ENCODE data around the gene FYN.

FYN gene

DNA sequence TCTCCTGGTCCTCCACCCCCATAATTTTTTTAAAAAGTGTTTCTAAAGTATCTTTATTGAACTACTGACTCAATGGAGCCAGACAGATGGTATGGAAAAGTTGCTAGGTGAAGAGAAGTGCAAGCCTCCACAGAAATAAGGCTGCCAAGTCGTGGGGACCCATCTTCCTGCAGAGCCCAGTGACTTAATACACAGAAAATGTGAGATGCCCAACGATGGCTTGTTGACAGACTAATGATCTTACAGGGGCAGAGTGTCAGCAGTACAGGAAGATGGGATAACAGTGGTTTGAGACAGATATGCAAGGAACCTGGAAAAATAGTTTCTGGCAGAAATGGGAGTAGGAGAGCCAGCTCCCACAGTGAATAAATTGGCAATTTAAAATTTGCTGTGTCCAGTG is 43.3 kb downstream of the FYN start:
- no peak for DNase-seq

DNA sequence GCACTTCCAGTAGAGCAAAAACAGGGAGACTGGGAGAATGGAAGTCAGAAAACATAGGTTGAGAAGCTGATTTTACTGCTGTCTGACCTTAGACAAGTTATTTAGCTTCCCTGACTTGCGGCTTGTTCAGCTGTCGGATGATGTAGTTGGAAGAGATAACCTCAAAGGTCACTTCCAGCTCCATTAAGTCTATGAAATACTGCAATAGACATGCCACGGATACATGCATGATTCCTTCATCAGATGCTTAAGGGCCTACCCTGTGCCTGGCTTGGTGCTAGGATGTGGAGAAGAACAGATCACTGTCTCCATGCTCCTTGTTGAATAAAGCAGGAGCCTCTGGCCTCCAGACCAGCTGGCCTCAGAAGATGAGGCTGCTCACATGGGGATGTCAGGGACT is 43.7 kb downstream of the FYN start:
- DNase-seq = no peak

DNA sequence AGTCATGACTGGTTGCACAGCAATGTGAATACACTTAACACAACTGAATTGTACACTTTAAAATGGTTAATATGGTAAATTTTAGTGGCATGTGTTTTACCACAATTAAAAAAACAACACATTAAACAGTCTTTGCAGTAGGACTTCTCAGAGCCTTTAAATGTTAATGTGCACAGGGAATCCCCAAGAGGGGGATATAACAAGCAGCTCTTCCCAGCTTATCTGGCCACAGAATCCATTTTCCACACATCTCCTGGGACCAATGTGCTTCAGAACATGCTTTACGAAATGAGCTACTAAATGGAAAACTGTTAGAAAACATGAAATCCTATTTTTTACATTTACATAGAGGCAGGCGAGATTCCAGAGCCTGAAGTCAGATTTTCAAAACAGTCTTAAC is 44.4 kb downstream of the FYN start:
- DNase-seq = no peak

DNA sequence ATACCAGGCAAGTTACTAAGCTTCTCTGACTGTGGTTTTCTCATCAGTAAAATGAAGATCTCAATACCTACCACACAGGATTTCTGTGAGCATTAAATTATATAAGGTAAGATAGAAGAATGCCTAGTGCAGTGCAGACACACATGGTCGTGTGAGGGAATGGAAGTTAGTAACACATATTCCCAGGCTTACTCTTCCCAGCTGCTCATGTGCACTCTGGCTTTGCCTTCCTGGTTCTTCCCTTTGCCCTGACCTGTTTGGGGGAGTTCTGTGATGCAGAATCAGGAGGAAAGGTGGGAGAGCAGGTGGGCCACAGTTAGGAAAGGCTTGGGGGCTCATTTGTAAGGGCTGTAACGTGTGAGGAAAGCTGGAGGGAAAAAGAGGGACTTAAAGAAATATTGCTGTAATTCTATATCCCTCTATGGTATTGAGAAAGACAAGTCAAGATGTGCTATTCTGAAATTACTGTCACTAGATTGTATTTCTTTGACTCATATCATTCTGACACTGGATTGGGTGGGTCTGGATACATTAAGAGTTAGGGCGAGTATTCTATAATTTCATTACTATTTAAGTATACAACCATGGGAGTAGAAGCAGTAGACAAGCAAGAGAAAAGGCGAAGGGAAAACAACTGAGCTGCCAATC is 47.7 kb downstream of the FYN start:
- no peak for DNase-seq

DNA sequence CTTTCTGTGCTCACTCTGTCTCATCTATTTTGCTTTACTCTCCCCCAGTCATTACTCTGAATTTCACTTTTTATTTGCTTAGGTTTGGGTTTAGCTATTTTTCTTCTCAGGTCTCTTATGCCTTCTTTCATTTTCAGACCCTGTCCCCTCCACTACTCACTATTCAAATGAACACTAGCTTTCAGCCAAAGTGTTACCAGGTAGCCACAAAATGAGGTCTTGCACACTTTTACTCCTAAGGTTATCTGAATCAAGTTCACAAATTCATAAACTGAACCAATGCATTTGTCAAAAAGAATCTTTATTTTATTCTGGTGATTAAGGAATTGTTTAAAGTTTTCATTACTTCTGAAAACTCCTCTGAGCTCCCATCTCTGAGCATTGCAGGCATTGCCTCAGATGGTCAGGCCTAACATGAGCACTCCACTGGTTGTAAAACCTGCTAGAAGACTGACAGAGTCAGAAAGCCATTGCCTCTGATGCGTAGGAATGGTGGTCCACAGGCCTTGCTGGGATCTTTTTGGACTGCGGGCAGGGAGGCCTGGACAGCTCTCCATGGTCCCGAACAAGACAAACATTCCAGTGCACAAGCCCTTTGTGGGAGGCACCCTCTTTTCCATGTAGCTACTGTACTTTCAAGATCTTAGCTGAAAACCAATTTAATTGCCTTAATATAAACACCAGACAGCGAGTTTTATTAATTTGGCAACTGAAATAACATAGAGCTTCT is 48.5 kb downstream of the FYN start:
- no peak for DNase-seq

DNA sequence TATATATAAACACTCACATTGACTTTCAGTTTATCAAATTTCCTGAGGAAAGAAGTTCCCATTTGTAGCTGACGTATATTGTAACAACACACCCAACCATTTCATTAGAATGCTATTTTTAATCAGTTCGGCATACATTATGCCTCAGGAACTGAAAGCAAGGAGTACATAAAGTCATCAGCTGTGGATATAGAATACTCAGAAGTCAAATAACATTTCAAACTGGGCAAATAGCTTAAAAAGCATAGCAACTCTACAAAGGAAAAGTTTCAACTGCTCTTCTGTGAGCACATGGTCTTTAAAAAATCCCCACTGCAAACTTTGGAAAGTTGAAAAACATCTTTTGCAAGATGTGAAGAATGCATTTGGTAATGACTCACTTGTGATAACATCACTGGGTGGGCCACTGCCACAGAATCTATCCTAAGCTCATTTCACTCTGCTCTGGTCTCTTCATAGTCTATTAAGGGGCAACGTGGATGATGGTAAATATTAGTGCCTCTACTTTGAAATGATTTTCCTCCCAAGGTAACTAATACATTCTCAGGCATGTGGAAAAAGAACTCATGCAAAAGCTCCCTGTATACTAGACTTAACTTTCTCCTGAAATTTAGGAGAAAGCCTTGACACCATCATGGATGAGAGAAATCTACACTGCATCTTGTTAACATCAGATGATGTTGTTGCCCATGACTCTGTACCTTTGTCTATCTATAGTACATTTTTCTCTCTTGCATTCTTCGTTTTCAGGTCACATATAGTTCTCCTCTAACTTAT is 49.2 kb downstream of the FYN start:
- DNase-seq = no peak

DNA sequence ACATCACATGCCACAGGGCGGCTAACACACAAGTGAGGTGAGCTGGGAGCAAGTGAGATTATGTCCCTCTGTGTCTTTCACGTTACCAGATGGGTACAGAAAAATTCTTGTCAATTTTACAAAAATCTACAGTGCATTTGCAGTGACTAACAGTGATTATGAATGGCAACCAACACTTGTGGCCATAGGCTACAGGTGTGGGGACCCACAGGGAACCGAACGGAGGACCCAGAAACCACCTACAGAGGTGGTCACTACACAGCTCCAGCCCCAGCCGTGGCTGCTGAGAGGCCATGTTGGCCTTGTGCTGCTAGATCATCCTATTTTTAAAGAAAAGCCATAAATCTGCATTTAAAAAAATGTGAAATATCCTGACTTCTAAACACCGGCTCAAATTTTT is 50.2 kb downstream of the FYN start:
- no peak for DNase-seq

DNA sequence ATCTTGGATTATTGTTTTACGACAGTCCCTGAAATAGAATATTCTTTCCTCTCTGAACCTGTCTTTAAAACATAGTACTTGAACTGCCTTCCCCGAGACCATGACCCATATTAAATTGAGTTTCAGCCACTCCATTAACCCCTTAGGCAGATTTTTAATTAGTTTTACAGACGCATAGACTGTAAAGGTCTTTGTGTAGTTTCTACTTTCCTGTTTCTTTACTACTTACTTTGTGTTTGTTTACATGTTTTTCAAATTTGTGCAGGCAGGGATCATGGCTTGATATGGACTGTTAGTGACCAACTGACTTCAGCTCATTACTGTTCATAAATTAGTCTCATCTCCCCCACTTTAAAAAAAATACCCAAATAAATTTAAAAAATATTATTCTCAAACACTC is 53.8 kb downstream of the FYN start:
- DNase-seq = no peak

DNA sequence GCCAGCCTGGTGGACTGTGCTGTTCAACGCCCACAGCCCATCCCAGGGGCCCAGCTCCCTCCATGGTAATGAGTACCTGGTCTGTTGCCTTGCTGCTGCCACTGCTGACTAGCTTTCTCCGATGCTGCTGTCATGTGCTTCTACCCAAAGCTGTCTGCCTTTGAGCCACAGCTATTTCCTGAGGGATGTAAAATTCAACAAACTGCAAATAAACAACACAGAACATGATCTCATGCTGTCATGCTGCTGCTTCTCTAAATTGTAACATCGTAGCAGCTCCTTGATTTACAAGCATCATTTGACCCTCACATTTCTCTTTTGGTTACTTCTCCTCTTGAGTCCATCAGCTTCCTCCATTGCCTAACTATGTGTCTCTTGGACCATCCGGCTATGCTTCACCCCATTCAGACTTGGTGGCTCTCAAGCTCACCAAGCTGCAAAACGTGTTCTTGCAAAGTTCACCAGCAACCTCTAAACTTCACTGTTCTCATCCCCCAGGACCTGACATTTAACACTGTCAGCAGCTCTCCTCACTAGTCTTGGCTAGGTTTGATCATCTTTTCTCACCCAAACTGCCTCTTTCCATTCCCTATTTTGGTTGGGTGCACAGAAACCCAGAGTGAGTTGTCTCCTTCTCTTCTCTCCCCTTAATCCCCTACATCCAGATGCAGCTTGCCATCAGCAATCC is 54.6 kb downstream of the FYN start:
- no peak for DNase-seq

DNA sequence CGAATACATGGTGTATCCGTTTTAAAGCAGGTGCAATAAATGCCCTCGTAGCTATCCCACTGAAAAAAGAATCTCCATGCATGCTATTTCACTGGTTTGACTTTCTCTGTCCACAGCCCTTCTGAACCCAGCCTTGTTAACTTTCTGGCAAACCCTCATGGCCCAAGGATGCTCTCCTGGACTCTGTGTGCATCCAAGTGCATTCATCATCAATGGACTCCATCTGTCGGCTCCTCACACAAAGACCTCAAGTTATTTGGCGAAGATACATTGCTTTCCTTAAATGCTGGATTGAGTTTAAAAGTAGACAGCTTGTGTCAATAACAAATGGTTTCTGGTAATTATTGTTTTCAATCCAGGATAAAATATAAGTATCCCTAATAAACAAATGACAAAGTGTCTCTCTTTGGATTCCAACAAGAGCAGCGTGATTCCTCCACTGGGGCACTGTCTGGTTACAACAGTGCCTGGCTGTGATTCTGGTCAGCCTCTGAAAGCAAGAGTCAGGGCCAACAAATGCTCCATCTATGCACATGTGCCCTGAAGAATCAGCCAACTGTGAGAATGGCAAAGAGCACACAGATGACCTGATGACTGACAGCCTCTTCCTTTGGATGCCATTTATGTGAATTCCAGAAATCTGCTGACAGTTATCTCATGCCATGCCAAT is 55.7 kb downstream of the FYN start:
- no peak for DNase-seq

DNA sequence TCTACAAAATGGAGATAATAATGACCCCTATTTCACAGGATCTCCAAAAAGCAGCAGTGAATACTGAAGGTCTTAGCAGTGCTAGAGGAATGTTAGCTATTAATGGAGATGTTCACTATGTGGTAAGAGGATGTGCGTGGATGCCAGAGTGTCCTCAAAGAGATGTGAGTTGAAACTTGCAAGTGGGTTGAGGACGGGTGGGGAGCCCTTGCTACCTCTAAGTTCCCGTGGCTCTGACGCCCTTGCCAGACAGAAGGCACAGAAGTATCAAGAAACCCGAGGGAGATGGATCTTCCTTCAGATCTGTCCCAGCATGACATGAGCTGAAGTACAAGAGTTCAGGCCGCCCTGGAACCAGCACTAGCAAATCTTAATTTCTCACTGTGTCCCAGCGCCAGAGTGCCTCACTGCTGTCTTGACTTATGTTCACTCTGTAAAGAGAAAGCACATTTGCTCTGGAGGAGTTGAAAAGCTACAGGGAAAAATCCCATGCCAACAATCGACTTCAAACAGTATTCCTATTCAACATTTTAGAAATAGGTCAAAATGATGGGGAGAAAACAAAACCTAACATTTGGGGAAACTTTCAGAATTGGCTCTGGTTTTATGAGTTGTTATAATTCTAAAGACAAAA is 59.5 kb downstream of the FYN start:
- DNase-seq = no peak

DNA sequence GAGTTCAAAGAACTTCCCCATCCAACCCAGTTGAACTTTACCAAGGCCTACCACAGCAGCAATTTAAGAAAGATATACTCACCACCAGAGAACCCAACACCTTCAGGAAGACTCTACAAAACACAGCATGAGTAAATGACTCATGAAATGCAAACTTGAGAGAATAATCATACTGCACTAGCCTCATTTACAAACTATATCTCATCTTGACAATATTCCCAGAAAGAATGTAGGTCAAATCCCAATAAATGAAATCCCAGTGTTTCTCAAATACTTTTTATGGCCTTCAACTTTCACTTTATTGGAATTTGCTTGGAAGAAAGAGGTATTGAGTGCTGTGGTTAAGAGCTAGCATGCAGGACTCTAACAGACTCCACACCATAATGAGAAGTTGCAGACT is 60.0 kb downstream of the FYN start:
- DNase-seq = no peak

DNA sequence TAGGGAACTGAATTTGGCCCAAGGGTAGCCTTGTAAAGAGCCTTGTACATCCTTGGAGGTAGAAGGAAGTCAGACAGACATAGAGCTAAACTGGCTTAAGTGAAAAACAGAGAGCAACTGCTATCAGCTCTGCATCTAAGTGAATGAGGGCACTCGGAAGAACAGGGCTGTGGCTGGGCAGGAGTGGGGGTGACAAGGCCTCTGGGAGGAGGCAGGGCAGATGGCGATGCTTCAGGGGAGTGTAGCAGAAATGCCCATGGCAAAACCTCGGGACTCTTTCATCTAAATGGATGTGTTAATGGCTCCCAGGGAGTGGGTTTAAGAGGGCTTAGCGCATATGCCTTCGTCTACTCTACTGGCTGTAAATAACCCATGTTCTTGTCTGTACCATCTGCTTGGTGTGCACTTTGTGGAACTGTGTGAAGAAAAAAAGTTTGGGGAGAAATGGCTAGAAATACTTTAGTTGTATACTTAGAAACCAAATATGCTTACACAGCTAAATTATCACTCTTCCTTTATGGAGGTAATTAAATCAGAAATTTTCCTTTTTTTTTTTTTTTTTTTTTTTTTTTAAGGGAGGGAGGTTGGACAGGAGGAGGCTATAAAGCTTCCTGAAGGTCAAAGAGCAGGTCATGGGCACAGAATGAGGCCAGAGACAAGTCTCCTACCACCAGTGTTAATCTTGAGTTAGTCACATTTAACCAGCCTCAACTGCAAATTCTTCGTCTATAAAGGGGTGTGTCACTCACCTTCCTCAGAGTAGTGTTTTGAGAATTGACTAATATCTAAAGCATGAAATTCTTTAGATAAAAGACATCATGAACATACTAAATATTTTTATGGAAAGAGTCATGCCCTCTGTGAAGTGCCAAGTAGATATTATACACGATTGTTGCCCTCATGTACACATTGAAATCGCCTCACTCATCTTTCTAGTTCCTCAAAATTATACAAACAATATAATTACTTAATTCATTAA is 60.9 kb downstream of the FYN start:
- no peak for DNase-seq

DNA sequence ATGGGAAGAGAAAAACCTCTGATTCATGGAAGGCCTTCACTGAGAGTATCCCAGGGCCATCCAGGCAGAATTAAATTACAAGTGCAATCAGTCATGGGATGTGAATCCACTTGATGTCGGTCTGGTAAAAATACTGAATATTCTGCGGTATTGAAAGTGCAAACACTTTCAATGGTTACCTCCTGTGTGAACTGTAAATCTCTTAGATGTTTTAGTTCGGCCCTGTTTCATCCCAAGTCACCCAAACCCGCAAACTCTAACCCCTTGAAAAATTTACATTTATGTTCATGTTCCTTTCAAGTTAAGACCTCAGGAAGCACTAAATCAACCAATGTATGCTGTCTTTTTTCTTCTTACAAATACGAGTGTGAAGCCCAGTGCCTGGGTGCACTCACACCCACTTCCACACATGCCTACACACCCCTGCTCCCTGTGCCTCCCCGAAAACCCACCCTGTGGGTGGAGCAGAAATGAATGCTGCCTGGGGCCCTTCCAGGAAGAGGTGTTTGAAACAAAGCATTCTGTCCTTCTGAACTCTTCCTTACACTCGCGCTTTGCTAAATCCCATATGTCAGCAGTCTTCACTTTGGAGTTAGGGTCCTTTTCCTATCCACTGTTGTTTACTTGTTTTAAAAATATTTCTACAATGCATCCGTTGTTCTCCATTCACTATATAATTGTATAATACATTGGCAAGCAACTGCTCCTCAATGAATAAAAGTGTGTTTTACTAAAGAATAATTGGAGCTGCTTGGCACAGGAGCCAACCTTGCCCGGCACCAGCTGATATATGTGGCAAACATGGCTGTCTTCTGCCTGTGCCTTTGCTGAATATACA is 62.7 kb downstream of the FYN start:
- no peak for DNase-seq

DNA sequence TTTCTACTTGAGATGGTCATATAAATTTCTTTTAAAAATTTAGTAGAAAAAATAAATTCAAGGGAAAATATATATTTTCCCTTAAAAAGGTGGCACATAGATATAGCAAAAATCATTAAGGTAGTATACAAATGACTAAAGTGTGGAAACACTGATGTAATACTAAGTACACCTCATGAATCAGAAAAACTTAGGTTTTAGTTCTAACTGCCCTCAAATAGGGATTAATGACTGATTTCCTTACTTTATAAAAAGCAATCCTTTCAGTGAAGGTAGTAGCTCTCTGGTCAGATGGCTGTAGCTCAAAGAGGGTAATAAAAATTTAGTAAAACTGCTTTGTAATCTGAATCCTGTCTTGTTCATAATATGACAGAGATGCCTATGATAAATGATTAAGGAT is 63.5 kb downstream of the FYN start:
- no peak for DNase-seq

DNA sequence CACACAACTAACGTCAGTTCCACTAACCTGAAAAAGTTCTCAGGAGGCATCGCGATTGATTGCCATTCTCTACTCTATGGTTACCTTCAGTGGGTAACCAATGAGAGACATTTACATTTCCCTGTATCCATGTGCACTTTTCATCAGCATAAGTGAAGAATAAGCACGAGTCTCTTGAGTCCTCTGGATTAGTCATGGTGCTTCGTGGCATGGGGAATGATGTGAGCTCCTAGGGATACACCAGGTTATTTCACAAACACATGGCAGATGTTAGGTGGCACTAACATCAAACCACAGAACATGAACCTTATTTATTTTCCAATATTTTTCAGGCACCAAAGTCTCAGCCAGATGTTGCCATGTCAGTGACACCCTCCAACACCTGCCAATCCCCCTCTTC is 64.0 kb downstream of the FYN start:
- DNase-seq = no peak

DNA sequence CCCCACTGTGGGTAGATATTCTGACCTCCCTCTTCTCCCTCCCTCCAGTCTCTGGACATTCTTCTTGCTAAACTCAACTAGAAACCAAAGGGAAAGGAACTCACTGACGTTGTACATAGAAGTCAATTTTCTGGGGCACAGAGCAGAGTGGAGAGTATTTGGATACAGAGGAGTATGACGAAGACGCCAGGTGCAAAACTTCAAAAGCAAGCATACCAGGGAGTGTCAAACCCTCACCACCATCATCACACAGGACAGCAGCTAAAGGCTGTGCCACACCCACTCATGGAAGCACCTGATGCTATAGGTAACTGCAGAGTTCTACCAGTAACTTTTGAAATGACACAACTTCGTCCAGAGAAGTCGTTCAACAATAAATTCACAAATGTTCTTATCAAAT is 64.8 kb downstream of the FYN start:
- DNase-seq = no peak

DNA sequence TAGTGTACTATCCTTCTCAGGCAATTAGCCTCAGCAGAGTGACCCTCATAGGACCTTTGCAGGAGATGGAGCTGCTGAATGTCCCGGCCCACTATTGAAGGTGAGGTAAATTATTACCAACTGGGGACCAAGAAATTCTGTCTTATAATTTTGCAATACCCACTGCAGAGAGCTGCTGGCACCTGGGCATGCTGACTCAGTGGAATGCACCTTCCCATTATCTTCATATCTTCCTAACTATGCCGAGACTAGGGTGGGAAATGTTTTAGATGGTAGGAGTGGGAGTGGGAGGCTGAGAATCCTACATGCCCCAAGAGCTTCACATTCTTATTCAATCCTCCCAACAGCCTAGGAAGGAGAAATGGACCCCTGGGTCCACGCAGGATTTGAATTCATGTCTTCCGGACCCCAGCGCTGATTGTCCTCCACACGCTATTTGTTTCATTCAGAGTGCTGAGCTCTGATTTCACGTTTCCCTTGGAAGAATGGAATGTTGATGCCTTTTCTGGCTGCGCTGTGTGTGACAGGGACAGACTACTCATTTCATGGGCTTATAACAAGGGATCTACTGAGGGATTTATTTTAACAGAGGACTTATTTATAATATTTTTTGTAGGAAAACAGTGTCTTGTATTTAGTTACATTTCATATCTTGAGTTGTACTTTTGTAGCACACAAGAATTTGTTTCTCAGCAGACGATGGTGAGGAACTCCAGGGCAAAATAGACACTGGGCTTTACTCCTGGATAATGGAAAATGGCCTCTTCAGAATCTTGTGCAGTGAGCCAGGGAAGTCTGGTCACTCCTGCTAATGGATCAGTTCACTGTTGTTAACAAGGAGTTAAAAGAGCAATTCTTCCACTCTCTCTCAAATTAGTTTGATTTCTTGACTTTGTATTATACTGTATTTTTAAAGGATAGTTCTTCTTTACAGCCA is 66.4 kb downstream of the FYN start:
- no peak for DNase-seq

DNA sequence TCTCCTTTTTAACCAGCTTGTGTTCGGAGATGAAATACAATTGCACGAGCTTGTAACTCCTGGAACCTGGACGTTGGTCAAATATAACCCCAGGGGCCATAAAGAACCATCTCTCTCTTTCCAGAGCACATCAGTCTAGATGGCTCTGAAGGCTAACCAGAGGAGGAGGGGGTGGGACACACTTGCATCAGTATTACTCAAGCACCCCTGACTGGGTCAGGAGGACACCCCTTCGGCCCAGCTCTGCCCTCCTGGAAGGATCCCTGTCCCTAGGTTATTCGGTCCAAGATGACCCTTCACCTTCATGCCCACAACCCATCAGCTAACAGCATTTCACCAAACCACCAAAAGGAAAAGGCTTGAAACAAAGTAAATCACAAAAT is 67.1 kb downstream of the FYN start:
- DNase-seq = no peak
